ENCODE data around the gene CMYA5.
"Not testable (repeated sequence)": the region's sequence is repeated elsewhere in the genome, so short reads cannot be mapped to it uniquely, and the experiment has no call there.

CMYA5 gene

GRCh38 chr5:79702606-79703380 is 13.2 kb downstream of the CMYA5 start:
- peak; percentile 4 for DNase-seq (ENCODE audit: low spot score)

- DNase-seq (ENCODE audit: low spot score): no peak
These were observed 13.7 kb downstream of the CMYA5 start for GRCh38 chr5:79703381-79703645.

GRCh38 chr5:79704553-79704952 is 14.9 kb downstream of the CMYA5 start:
- no peak for DNase-seq (ENCODE audit: low spot score)

- no peak for DNase-seq (ENCODE audit: low spot score)
These were observed 16.0 kb downstream of the CMYA5 start for GRCh38 chr5:79705632-79706031.

- not testable (repeated sequence) for DNase-seq (ENCODE audit: low spot score)
These were observed 16.7 kb downstream of the CMYA5 start for GRCh38 chr5:79706317-79706716.

- no peak for DNase-seq (ENCODE audit: low spot score)
These were observed 17.9 kb downstream of the CMYA5 start for GRCh38 chr5:79707535-79707934.

GRCh38 chr5:79712741-79713140 is 23.1 kb downstream of the CMYA5 start:
- DNase-seq (ENCODE audit: low spot score): no peak

GRCh38 chr5:79713727-79714126 is 24.1 kb downstream of the CMYA5 start:
- DNase-seq (ENCODE audit: low spot score): no peak

GRCh38 chr5:79716839-79717238 is 27.2 kb downstream of the CMYA5 start:
- no peak for DNase-seq (ENCODE audit: low spot score)

- DNase-seq (ENCODE audit: low spot score): no peak
These were observed 30.5 kb downstream of the CMYA5 start for GRCh38 chr5:79720096-79720495.

GRCh38 chr5:79727451-79728355 is 38.1 kb downstream of the CMYA5 start:
- DNase-seq (ENCODE audit: low spot score): no peak

GRCh38 chr5:79728396-79728795 is 38.8 kb downstream of the CMYA5 start:
- DNase-seq (ENCODE audit: low spot score): no peak

- DNase-seq (ENCODE audit: low spot score): no peak
These were observed 40.0 kb downstream of the CMYA5 start for GRCh38 chr5:79729679-79730078.

- DNase-seq (ENCODE audit: low spot score): no peak
These were observed 40.9 kb downstream of the CMYA5 start for GRCh38 chr5:79730564-79730963.

GRCh38 chr5:79731775-79732174 is 42.1 kb downstream of the CMYA5 start:
- DNase-seq (ENCODE audit: low spot score): no peak

- DNase-seq (ENCODE audit: low spot score): no peak
These were observed 47.2 kb downstream of the CMYA5 start for GRCh38 chr5:79736528-79737514.

GRCh38 chr5:79738349-79738748 is 48.7 kb downstream of the CMYA5 start:
- no peak for DNase-seq (ENCODE audit: low spot score)

- no peak for DNase-seq (ENCODE audit: low spot score)
These were observed 53.0 kb downstream of the CMYA5 start for GRCh38 chr5:79742549-79743136.

GRCh38 chr5:79743846-79744605 is 54.4 kb downstream of the CMYA5 start:
- no peak for DNase-seq (ENCODE audit: low spot score)

- no peak for DNase-seq (ENCODE audit: low spot score)
These were observed 55.6 kb downstream of the CMYA5 start for GRCh38 chr5:79745255-79745654.

Data from kidney capillary endothelial cell (primary cell).